GM11168 (cell line): ENCODE data around the gene BDNF.

ENCODE experiments used
- in situ Hi-C: fragments of 300-500 bp; cut with MboI; formaldehyde crosslinking; loops from one replicate; pipeline ENCODE4 v1.12.0; 2022; ENCODE audit warnings: low sequenced_read_pairs; ENCODE audit not compliant: unreplicated experiment

Gene BDNF

GRCh38 chr11:27612932-27613880 is 87.0 kb downstream of the BDNF start:
- in situ Hi-C loops: no loop called here

DNA sequence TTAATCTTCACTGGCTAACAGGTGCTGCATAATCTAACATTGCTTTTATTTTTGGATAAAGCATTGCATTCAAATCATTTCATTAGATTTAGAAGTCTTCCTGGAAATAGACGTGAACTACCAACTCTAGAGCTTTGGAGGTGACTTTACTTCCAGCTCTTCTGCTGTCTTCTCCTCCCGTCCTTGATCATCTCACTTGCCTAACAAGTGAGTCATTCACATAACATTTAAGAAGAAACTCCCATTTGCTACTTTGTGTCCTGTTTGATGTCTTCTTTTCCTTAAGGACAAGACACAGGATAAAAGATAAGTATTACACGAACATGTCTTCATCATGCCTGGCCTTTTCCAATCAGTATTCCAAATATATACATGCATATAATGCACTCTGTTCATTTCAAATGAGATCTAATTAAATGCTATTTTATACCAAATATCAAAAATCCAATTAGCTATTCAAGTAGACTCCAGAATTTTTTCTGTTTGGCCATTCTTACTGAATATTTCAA is 88.3 kb downstream of the BDNF start:
- in situ Hi-C loops: no loop called here

DNA sequence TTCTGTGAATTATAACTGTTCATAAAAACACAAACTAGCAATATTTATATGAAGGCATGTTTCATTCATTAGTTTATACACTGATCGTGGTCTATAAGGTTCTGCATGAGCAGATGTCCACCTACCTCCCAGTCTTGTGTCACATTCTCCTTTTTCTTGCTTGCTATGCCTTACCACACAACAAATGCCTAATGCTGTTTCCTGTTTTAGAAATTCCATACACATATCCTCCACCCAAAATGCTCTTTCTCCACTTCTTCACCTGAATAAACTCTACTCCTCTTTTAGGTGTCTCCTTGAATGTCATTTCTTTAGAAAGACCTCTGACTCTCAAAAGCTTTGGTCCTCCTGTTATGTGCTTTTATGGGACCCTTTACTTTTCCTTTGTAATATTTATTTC is 88.9 kb downstream of the BDNF start:
- in situ Hi-C loops: no loop called here

- in situ Hi-C loops: no loop called here
These were observed 89.3 kb downstream of the BDNF start for GRCh38 chr11:27610946-27611345.

- in situ Hi-C loops: no loop called here
These were observed 90.0 kb downstream of the BDNF start for GRCh38 chr11:27610280-27610679.

- in situ Hi-C loops: no loop called here
These were observed 91.3 kb downstream of the BDNF start for GRCh38 chr11:27608951-27609350.

- in situ Hi-C loops: no loop called here
These were observed 94.8 kb downstream of the BDNF start for GRCh38 chr11:27605422-27605821.
